ENCODE measurements around the gene BMPER. TPM values are rescaled to one million over a fixed set of nuclear protein-coding genes. Genes with fewer than 3 reads are reported as not detected.

BMPER gene
- total and polyA plus RNA-seq, 10 of the 15 experiments (the other 5 are each of a cell fraction or from before 2014, with no cell fraction given), result 0.02 to 0.08 TPM; not detected in 8

GRCh38 chr7:33928986-33929385, 23.6 kb downstream of the BMPER start:
- TF ChIP-seq ETV6 (conservative IDR thresholded peaks at IDR 0.05 in 1 of 2, IDR thresholded peaks at IDR 0.05 in 1 of 2; ENCODE audit: borderline replicate concordance in 1 of 2, low read depth in 1 of 2) (no peak), IRF5 (IDR thresholded peaks at IDR 0.05; ENCODE audit: borderline replicate concordance) (no peak), JUND (IDR thresholded peaks at IDR 0.05; ENCODE audit: low read depth, low read length) (no peak), BACH1 (IDR thresholded peaks at IDR 0.05; ENCODE audit: borderline replicate concordance) (no peak), BMI1 (IDR thresholded peaks at IDR 0.05; ENCODE audit: borderline replicate concordance) (no peak), CBX5 (IDR thresholded peaks at IDR 0.05; ENCODE audit: low read depth) (no peak), EED (IDR thresholded peaks at IDR 0.05; ENCODE audit: low read depth) (no peak), SIN3A (IDR thresholded peaks at IDR 0.05; ENCODE audit: low read depth, low read length) (no peak), FOXK2 (IDR thresholded peaks at IDR 0.05) (no peak), PRDM15 (CRISPR knock-in tag; IDR thresholded peaks at IDR 0.05) (no peak), ZBTB33 (IDR thresholded peaks at IDR 0.05) (no peak), PAX8 (IDR thresholded peaks at IDR 0.05) (no peak), STAT3 (IDR thresholded peaks at IDR 0.05; ENCODE audit: low read depth, low read length) (no peak), ZBED1 (IDR thresholded peaks at IDR 0.05; ENCODE audit: borderline replicate concordance) (no peak), BCL11A (IDR thresholded peaks at IDR 0.05; ENCODE audit: low read depth, low read length) (no peak), CHD1 (IDR thresholded peaks at IDR 0.05; ENCODE audit: low read depth, low read length) (no peak), HDAC6 (IDR thresholded peaks at IDR 0.05; ENCODE audit: unreplicated experiment) (no peak), SMC3 (IDR thresholded peaks at IDR 0.05; ENCODE audit: borderline replicate concordance, low read length) (no peak)
- no peak for FAIRE-seq
- DNase-seq (ENCODE audit: low read depth, low spot score), result no peak
- WGBS (ENCODE audit: insufficient coverage, insufficient replicate concordance, low lambda C conversion rate, missing lambda C conversion rate), result 5% methylated on average over 7 of the region's 7 CpGs
- Histone ChIP-seq H4K20me1 (ENCODE audit: control insufficient read depth, insufficient read depth) (no peaks in the 10 kb centered on the region), H3K79me2 (ENCODE audit: control insufficient read depth, insufficient read depth, low read length) (no peaks in the 10 kb centered on the region), H3K27me3 (replicated peaks in 1 of 2; ENCODE audit: control insufficient read depth in 2 of 2, insufficient read depth in 2 of 2, low read length in 1 of 2) (peaks cover 2 to 4% of the 10 kb centered on the region in 2 experiments; a peak in 3 of 4 replicates), H3K9me3 (replicated peaks; ENCODE audit: control insufficient read depth, insufficient read depth, low read length) (no peaks in the 10 kb centered on the region), H3K4me3 (no peak overlapping the region), H3K36me3 (ENCODE audit: control insufficient read depth in 2 of 2, insufficient read depth in 2 of 2, low read length in 1 of 2) (no peaks in the 10 kb centered on the region), H3K4me1 (ENCODE audit: control insufficient read depth, insufficient read depth, low read length) (no peaks in the 10 kb centered on the region), H3K27ac (ENCODE audit: control insufficient read depth, insufficient read depth) (no peak overlapping the region), H2AFZ (ENCODE audit: control insufficient read depth, low read depth, low read length) (no peak overlapping the region), H3K9ac (ENCODE audit: control insufficient read depth, insufficient read depth, low read length) (no peak overlapping the region), H3K4me2 (ENCODE audit: control insufficient read depth, insufficient read depth) (no peak overlapping the region)
- ATAC-seq, result no peak
- ChIA-PET POLR2A (no interaction called here), CTCF (interaction anchor here (6.6 kb wide), 1 partner anchor 742 kb away, joined by 49 read pairs; no protein-coding TSS in a partner anchor), SMC1A (ENCODE audit: uncharacterized antibody, unreplicated experiment) (interaction anchor here (0.8 kb wide), 1 partner anchor 33 kb away, joined by 3 read pairs; no protein-coding TSS in a partner anchor), RAD21 (ENCODE audit: unreplicated experiment) (no interaction called here)
- in situ Hi-C loops (cut with MboI) (no loop called here), intact Hi-C loops (cut with micrococcal nuclease; ENCODE audit: unreplicated experiment) (no loop called here)
- no TSS peak for BruUV-seq (replicated peaks)
